Measurements from ENCODE around the gene DNMT1.

Gene DNMT1

DNA sequence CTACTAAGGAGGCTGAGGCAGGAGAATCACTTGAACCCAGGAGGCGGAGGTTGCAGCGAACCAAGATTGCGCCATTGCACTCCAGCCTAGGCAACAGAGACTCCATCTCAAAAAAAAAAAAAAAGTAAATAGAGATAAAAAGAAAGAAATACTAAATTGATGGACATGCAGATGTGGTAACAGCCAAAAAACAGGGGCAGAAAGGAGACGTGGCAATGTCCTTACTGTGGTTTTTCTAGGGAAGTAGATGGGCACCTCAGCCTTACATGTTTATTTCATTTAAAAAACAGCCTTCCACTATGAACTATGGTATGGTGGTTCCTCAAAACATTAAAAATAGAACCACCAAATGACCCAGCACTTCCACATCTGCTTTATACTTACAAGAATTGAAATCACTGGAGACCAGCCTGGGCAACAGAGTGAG is 68.5 kb downstream of the DNMT1 start:
- DNase-seq (ENCODE audit: low spot score): no peak
- H3K4me1 ChIP-seq (ENCODE audit: control insufficient read depth in 2 of 2, insufficient read depth in 1 of 2, low read depth in 1 of 2, low read length in 2 of 2): no peaks in the 10 kb centered on the region
- peaks cover 12 to 61% of the 10 kb centered on the region in 2 donors for H3K36me3 ChIP-seq (replicated peaks in 1 of 2; ENCODE audit: control insufficient read depth in 2 of 2, insufficient read depth in 2 of 2, low read length in 2 of 2)
- H3K9me3 ChIP-seq (replicated peaks in 1 of 2; ENCODE audit: control insufficient read depth in 2 of 2, insufficient read depth in 1 of 2, low read depth in 1 of 2, low read length in 2 of 2): peaks cover 0 to 2% of the 10 kb centered on the region in 2 donors
- H3K27ac ChIP-seq (replicated peaks; ENCODE audit: low read length): no peak overlapping the region
- H3K4me3 ChIP-seq (ENCODE audit: low read length in 2 of 2): no peak overlapping the region
- no peak overlapping the region for H2BK120ac ChIP-seq (ENCODE audit: low read depth, low read length)
- H2BK15ac ChIP-seq (ENCODE audit: low read length): no peak overlapping the region
- H3K14ac ChIP-seq (ENCODE audit: low read length): no peak overlapping the region
- no peak overlapping the region for H3K18ac ChIP-seq (ENCODE audit: low read length)
- H4K91ac ChIP-seq (ENCODE audit: low read depth, low read length, poor library complexity): no peak overlapping the region
- no peak overlapping the region for H3K4me2 ChIP-seq (ENCODE audit: insufficient read depth, low read length, poor library complexity, severe bottlenecking)
- no peak overlapping the region for H3K9ac ChIP-seq (ENCODE audit: low read depth, low read length, poor library complexity)
- H2BK12ac ChIP-seq (ENCODE audit: low read length): no peak overlapping the region
- no peak overlapping the region for H3K23ac ChIP-seq (ENCODE audit: low read depth, low read length, poor library complexity)
- H2AFZ ChIP-seq (ENCODE audit: low read length): no peak overlapping the region
- H4K8ac ChIP-seq (ENCODE audit: low read depth, low read length): no peak overlapping the region
- H3K4ac ChIP-seq (ENCODE audit: low read length): no peak overlapping the region
- H3K27me3 ChIP-seq (ENCODE audit: control insufficient read depth in 3 of 3, insufficient read depth in 3 of 3, low read depth in 1 of 3, low read length in 3 of 3): no peaks in the 10 kb centered on the region
- no peak overlapping the region for H2AK5ac ChIP-seq (ENCODE audit: low read depth, low read length)
- WGBS, 2 donors (ENCODE audit: extremely low coverage in 2 of 2, insufficient read length in 2 of 2, insufficient replicate concordance in 1 of 2): no CpG with 5 or more reads among the region's 4 CpGs
- no peaks in the 10 kb centered on the region for H3K79me1 ChIP-seq (ENCODE audit: low read depth, low read length)
- no peak overlapping the region for H2BK5ac ChIP-seq (ENCODE audit: low read length)

DNA sequence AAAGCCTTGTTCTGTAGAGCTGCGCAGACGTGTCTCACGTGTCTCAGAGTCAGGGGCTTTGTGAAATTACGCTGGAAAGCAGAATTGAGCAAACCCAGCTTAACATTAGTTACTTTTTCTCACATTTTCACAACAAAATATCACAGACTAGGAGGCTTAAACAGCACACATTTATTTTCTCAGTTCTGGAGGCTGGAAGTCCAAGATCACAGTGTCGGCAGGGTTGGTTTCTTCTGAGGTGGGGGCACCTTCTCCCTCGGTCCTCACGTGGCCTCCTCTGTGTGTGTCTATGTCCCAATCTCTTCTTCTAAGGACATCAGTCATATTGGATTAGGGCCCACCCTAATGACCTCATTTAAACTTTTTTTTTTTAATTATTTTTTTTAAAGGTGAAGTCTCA is 70.3 kb downstream of the DNMT1 start:
- no peak overlapping the region for H2AFZ ChIP-seq (ENCODE audit: low read length)
- no peak overlapping the region for H3K23ac ChIP-seq (ENCODE audit: low read depth, low read length, poor library complexity)
- no peak overlapping the region for H3K27ac ChIP-seq (replicated peaks; ENCODE audit: low read length)
- peaks cover 0 to under 1% of the 10 kb centered on the region in 2 donors for H3K4me1 ChIP-seq (ENCODE audit: control insufficient read depth in 2 of 2, insufficient read depth in 1 of 2, low read depth in 1 of 2, low read length in 2 of 2)
- no CpG with 5 or more reads among the region's 7 CpGs for WGBS, 2 donors (ENCODE audit: extremely low coverage in 2 of 2, insufficient read length in 2 of 2, insufficient replicate concordance in 1 of 2)
- H2BK12ac ChIP-seq (ENCODE audit: low read length): no peak overlapping the region
- peaks cover 0 to 2% of the 10 kb centered on the region in 2 donors for H3K9me3 ChIP-seq (replicated peaks in 1 of 2; ENCODE audit: control insufficient read depth in 2 of 2, insufficient read depth in 1 of 2, low read depth in 1 of 2, low read length in 2 of 2)
- H3K18ac ChIP-seq (ENCODE audit: low read length): no peak overlapping the region
- no peaks in the 10 kb centered on the region for H3K27me3 ChIP-seq (ENCODE audit: control insufficient read depth in 3 of 3, insufficient read depth in 3 of 3, low read depth in 1 of 3, low read length in 3 of 3)
- H3K9ac ChIP-seq (ENCODE audit: low read depth, low read length, poor library complexity): no peak overlapping the region
- no peak overlapping the region for H2BK15ac ChIP-seq (ENCODE audit: low read length)
- H3K4ac ChIP-seq (ENCODE audit: low read length): no peak overlapping the region
- peaks cover 1% of the 10 kb centered on the region for H3K79me1 ChIP-seq (ENCODE audit: low read depth, low read length)
- H4K8ac ChIP-seq (ENCODE audit: low read depth, low read length): no peak overlapping the region
- no peak overlapping the region for H3K4me3 ChIP-seq (ENCODE audit: low read length in 2 of 2)
- no peak overlapping the region for H4K91ac ChIP-seq (ENCODE audit: low read depth, low read length, poor library complexity)
- H2AK5ac ChIP-seq (ENCODE audit: low read depth, low read length): no peak overlapping the region
- H3K14ac ChIP-seq (ENCODE audit: low read length): no peak overlapping the region
- no peak overlapping the region for H2BK5ac ChIP-seq (ENCODE audit: low read length)
- no peak overlapping the region for H3K4me2 ChIP-seq (ENCODE audit: insufficient read depth, low read length, poor library complexity, severe bottlenecking)
- no peak for DNase-seq (ENCODE audit: low spot score)
- H2BK120ac ChIP-seq (ENCODE audit: low read depth, low read length): no peak overlapping the region
- H3K36me3 ChIP-seq (replicated peaks in 1 of 2; ENCODE audit: control insufficient read depth in 2 of 2, insufficient read depth in 2 of 2, low read length in 2 of 2): peaks cover 6 to 44% of the 10 kb centered on the region in 2 donors

DNA sequence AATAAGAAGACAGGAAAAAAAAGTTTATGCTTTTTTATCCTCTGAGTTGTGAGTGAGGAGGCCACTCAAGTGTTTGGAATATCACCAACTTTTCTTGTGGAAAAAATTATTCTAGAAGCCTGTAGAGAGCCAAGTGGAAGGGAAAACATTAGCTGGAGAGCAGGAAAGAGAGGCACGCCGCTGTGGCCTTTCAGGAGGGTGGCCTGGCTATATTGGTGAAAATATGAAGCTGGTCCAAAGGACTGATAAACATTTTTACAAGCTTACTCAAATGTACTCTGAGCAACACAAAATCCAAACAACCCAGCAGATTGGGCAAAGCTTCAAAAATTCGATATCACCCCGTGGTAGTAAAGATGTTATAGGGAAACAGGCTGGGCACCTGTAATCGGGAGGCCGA is 72.7 kb downstream of the DNMT1 start:
- Histone ChIP-seq H3K36me3 (replicated peaks in 1 of 2; ENCODE audit: control insufficient read depth in 2 of 2, insufficient read depth in 2 of 2, low read length in 2 of 2) (peaks cover 14 to 43% of the 10 kb centered on the region in 2 donors), H3K4ac (ENCODE audit: low read length) (no peak overlapping the region), H2AFZ (ENCODE audit: low read length) (no peak overlapping the region), H3K27ac (replicated peaks; ENCODE audit: low read length) (no peak overlapping the region), H3K14ac (ENCODE audit: low read length) (no peak overlapping the region), H4K91ac (ENCODE audit: low read depth, low read length, poor library complexity) (no peak overlapping the region), H2BK12ac (ENCODE audit: low read length) (no peak overlapping the region), H2BK5ac (ENCODE audit: low read length) (no peak overlapping the region), H2BK120ac (ENCODE audit: low read depth, low read length) (no peak overlapping the region), H3K9me3 (replicated peaks in 1 of 2; ENCODE audit: control insufficient read depth in 2 of 2, insufficient read depth in 1 of 2, low read depth in 1 of 2, low read length in 2 of 2) (peaks cover 0 to 2% of the 10 kb centered on the region in 2 donors), H3K4me3 (ENCODE audit: low read length in 2 of 2) (no peak overlapping the region), H3K4me2 (ENCODE audit: insufficient read depth, low read length, poor library complexity, severe bottlenecking) (no peak overlapping the region), H3K18ac (ENCODE audit: low read length) (no peak overlapping the region), H3K27me3 (ENCODE audit: control insufficient read depth in 3 of 3, insufficient read depth in 3 of 3, low read depth in 1 of 3, low read length in 3 of 3) (no peaks in the 10 kb centered on the region), H3K4me1 (ENCODE audit: control insufficient read depth in 2 of 2, insufficient read depth in 1 of 2, low read depth in 1 of 2, low read length in 2 of 2) (peaks cover 6 to 8% of the 10 kb centered on the region in 2 donors), H4K8ac (ENCODE audit: low read depth, low read length) (no peak overlapping the region), H3K23ac (ENCODE audit: low read depth, low read length, poor library complexity) (no peak overlapping the region), H2AK5ac (ENCODE audit: low read depth, low read length) (no peak overlapping the region), H3K9ac (ENCODE audit: low read depth, low read length, poor library complexity) (no peak overlapping the region), H3K79me1 (ENCODE audit: low read depth, low read length) (peaks cover 10% of the 10 kb centered on the region), H2BK15ac (ENCODE audit: low read length) (no peak overlapping the region)
- DNase-seq (ENCODE audit: low spot score): no peak
- no CpG with 5 or more reads among the region's 6 CpGs for WGBS, 2 donors (ENCODE audit: extremely low coverage in 2 of 2, insufficient read length in 2 of 2, insufficient replicate concordance in 1 of 2)

DNA sequence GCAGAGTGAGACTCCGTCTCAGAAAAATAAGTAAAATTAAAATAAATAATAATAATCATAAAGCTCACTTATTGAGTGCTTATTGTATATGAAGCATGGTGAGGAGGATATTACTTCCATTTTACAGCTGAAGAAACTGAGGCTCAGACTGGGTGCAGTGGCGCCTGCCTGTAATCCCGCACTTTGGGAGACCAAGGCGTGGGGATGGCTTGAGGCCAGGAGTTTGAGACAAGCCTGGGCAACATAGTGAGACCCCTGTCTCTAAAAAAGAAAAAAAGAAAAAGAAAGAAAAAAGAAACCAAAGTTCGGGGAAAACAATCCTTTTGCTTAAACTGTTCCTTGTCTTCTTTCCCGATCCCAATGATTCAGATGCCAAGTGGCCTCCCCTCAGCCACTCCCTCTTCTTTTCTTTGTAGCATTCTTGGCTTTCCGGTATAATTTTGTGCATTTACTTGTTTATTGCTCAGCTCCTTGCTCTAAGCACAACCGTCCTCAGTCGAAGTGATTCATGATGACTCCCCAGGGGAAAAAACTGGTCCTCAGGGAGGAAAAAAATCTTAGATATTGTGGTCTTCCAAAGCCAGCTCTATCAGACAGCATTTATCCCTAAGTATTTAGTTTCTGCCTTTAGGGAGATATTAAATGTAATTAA is 74.1 kb downstream of the DNMT1 start:
- H3K36me3 ChIP-seq (replicated peaks in 1 of 2; ENCODE audit: control insufficient read depth in 2 of 2, insufficient read depth in 2 of 2, low read length in 2 of 2): peaks cover 28 to 47% of the 10 kb centered on the region in 2 donors
- H3K23ac ChIP-seq (ENCODE audit: low read depth, low read length, poor library complexity): no peak overlapping the region
- no peaks in the 10 kb centered on the region for H3K27me3 ChIP-seq (ENCODE audit: control insufficient read depth in 3 of 3, insufficient read depth in 3 of 3, low read depth in 1 of 3, low read length in 3 of 3)
- H2AK5ac ChIP-seq (ENCODE audit: low read depth, low read length): no peak overlapping the region
- H2BK12ac ChIP-seq (ENCODE audit: low read length): no peak overlapping the region
- H3K4me1 ChIP-seq (ENCODE audit: control insufficient read depth in 2 of 2, insufficient read depth in 1 of 2, low read depth in 1 of 2, low read length in 2 of 2): peaks cover 6 to 8% of the 10 kb centered on the region in 2 donors
- H3K79me1 ChIP-seq (ENCODE audit: low read depth, low read length): peaks cover 17% of the 10 kb centered on the region
- H2AFZ ChIP-seq (ENCODE audit: low read length): no peak overlapping the region
- H2BK120ac ChIP-seq (ENCODE audit: low read depth, low read length): no peak overlapping the region
- WGBS, 2 donors (ENCODE audit: extremely low coverage in 2 of 2, insufficient read length in 2 of 2, insufficient replicate concordance in 1 of 2): no CpG with 5 or more reads among the region's 9 CpGs
- H4K91ac ChIP-seq (ENCODE audit: low read depth, low read length, poor library complexity): no peak overlapping the region
- no peak overlapping the region for H3K14ac ChIP-seq (ENCODE audit: low read length)
- no peak overlapping the region for H3K27ac ChIP-seq (replicated peaks; ENCODE audit: low read length)
- H3K4me3 ChIP-seq (ENCODE audit: low read length in 2 of 2): no peak overlapping the region
- no peak overlapping the region for H2BK15ac ChIP-seq (ENCODE audit: low read length)
- no peak overlapping the region for H3K18ac ChIP-seq (ENCODE audit: low read length)
- H3K9me3 ChIP-seq (replicated peaks in 1 of 2; ENCODE audit: control insufficient read depth in 2 of 2, insufficient read depth in 1 of 2, low read depth in 1 of 2, low read length in 2 of 2): peaks cover 0 to 2% of the 10 kb centered on the region in 2 donors
- H3K4ac ChIP-seq (ENCODE audit: low read length): no peak overlapping the region
- no peak overlapping the region for H3K4me2 ChIP-seq (ENCODE audit: insufficient read depth, low read length, poor library complexity, severe bottlenecking)
- H2BK5ac ChIP-seq (ENCODE audit: low read length): no peak overlapping the region
- H3K9ac ChIP-seq (ENCODE audit: low read depth, low read length, poor library complexity): no peak overlapping the region
- H4K8ac ChIP-seq (ENCODE audit: low read depth, low read length): no peak overlapping the region
- DNase-seq (ENCODE audit: low spot score): no peak

Measured in neuronal stem cell (in vitro differentiated cells).